Dendritic cell treated with granulocyte-macrophage colony-stimulating factor and Interleukin-4, amounts not matched to agents 40 ng/mL and 50 ng/mL, for 4 days (primary cell): ENCODE data around the gene TMEM256.

Experiments
- H3K27ac Mint-ChIP-seq: one replicate; pipeline ENCODE4 v1.8.0; 2022; ENCODE audit warnings: mild to moderate bottlenecking, mixed read lengths
- H3K27me3 Mint-ChIP-seq: one replicate; pipeline ENCODE4 v1.8.0; 2022; ENCODE audit warnings: mild to moderate bottlenecking, mixed read lengths
- H3K36me3 Mint-ChIP-seq: one replicate; pipeline ENCODE4 v1.8.0; 2022; ENCODE audit warnings: low read depth, mixed read lengths
- H3K4me1 Mint-ChIP-seq: one replicate; pipeline ENCODE4 v1.8.0; 2022; ENCODE audit warnings: low read depth, mixed read lengths
- H3K4me3 Mint-ChIP-seq: one replicate; pipeline ENCODE4 v1.8.0; 2022; ENCODE audit warnings: mild to moderate bottlenecking, moderate library complexity, mixed read lengths
- H3K9me3 Mint-ChIP-seq: one replicate; pipeline ENCODE4 v1.8.0; 2022; ENCODE audit warnings: mixed read lengths
- intact Hi-C: fragments of 100-400 bp; cut with micrococcal nuclease; formaldehyde crosslinking; loops from one replicate; pipeline ENCODE4 v1.15.0; 2022

Gene TMEM256

GRCh38 chr17:7423679-7424078 is 19.8 kb upstream of the TMEM256 start:
- no peaks in the 10 kb centered on the region for H3K9me3 Mint-ChIP-seq
- H3K4me3 Mint-ChIP-seq = no peak overlapping the region
- H3K4me1 Mint-ChIP-seq = no peaks in the 10 kb centered on the region
- peaks cover 8% of the 10 kb centered on the region for H3K27me3 Mint-ChIP-seq
- H3K36me3 Mint-ChIP-seq = no peaks in the 10 kb centered on the region
- H3K27ac Mint-ChIP-seq = no peak overlapping the region
- intact Hi-C loops = no loop called here

- Mint-ChIP-seq H3K4me1 (no peaks in the 10 kb centered on the region), H3K9me3 (no peaks in the 10 kb centered on the region), H3K36me3 (no peaks in the 10 kb centered on the region), H3K27ac (no peak overlapping the region), H3K27me3 (peaks cover 13% of the 10 kb centered on the region), H3K4me3 (no peak overlapping the region)
- intact Hi-C loops = no loop called here
Observed at GRCh38 chr17:7421186-7421585, 17.3 kb upstream of the TMEM256 start.

- Mint-ChIP-seq H3K9me3 (no peaks in the 10 kb centered on the region), H3K36me3 (no peaks in the 10 kb centered on the region), H3K27me3 (peaks cover 11% of the 10 kb centered on the region), H3K4me3 (no peak within 1 kb of the TSS), H3K27ac (no peak within 1 kb of the TSS), H3K4me1 (no peaks in the 10 kb centered on the region)
- intact Hi-C loops = no loop called here
Observed at GRCh38 chr17:7419819-7420610, 16.1 kb upstream of the TMEM256 start, which contains the start of gene SPEM1. Gene SPEM1, plus strand, starts transcription at chr17:7420324. Its CDS starts 61 bp downstream, at chr17:7420385.

GRCh38 chr17:7418472-7419152 is 14.7 kb upstream of the TMEM256 start:
- Mint-ChIP-seq H3K4me1 (no peaks in the 10 kb centered on the region), H3K27ac (no peak overlapping the region), H3K36me3 (no peaks in the 10 kb centered on the region), H3K4me3 (no peak overlapping the region), H3K27me3 (peaks cover 8% of the 10 kb centered on the region), H3K9me3 (no peaks in the 10 kb centered on the region)
- intact Hi-C loops = no loop called here

- intact Hi-C loops = no loop called here
- no peaks in the 10 kb centered on the region for H3K9me3 Mint-ChIP-seq
- H3K4me1 Mint-ChIP-seq = no peaks in the 10 kb centered on the region
- no peaks in the 10 kb centered on the region for H3K36me3 Mint-ChIP-seq
- H3K27me3 Mint-ChIP-seq = peaks cover 8% of the 10 kb centered on the region
- H3K4me3 Mint-ChIP-seq = no peak overlapping the region
- no peak overlapping the region for H3K27ac Mint-ChIP-seq
Observed at GRCh38 chr17:7417056-7417655, 13.3 kb upstream of the TMEM256 start.

GRCh38 chr17:7416323-7416722 is 12.4 kb upstream of the TMEM256 start:
- no peaks in the 10 kb centered on the region for H3K36me3 Mint-ChIP-seq
- intact Hi-C loops = no loop called here

GRCh38 chr17:7415784-7416183 is 11.9 kb upstream of the TMEM256 start:
- no peaks in the 10 kb centered on the region for H3K4me1 Mint-ChIP-seq
- H3K4me3 Mint-ChIP-seq = no peak overlapping the region
- no peaks in the 10 kb centered on the region for H3K9me3 Mint-ChIP-seq
- no peaks in the 10 kb centered on the region for H3K36me3 Mint-ChIP-seq
- intact Hi-C loops = no loop called here
- peaks cover 13% of the 10 kb centered on the region for H3K27me3 Mint-ChIP-seq
- no peak overlapping the region for H3K27ac Mint-ChIP-seq

More at GRCh38 chr17:7416323-7416722, 12.4 kb upstream of the TMEM256 start:
- Mint-ChIP-seq H3K4me1 (no peaks in the 10 kb centered on the region), H3K27ac (no peak overlapping the region), H3K9me3 (no peaks in the 10 kb centered on the region), H3K4me3 (no peak overlapping the region), H3K27me3 (peaks cover 9% of the 10 kb centered on the region)

GRCh38 chr17:7414837-7415236 is 10.9 kb upstream of the TMEM256 start:
- intact Hi-C loops = no loop called here
- Mint-ChIP-seq H3K4me3 (no peak overlapping the region), H3K27me3 (peaks cover 21% of the 10 kb centered on the region), H3K4me1 (no peaks in the 10 kb centered on the region), H3K27ac (no peak overlapping the region), H3K36me3 (no peaks in the 10 kb centered on the region), H3K9me3 (no peaks in the 10 kb centered on the region)

- Mint-ChIP-seq H3K9me3 (no peaks in the 10 kb centered on the region), H3K4me3 (no peak overlapping the region), H3K4me1 (no peaks in the 10 kb centered on the region), H3K27me3 (peaks cover 29% of the 10 kb centered on the region), H3K36me3 (no peaks in the 10 kb centered on the region), H3K27ac (no peak overlapping the region)
- intact Hi-C loops = no loop called here
Observed at GRCh38 chr17:7413346-7413985, 9.6 kb upstream of the TMEM256 start.

- H3K36me3 Mint-ChIP-seq = no peaks in the 10 kb centered on the region
- H3K9me3 Mint-ChIP-seq = no peaks in the 10 kb centered on the region
- no peaks in the 10 kb centered on the region for H3K4me1 Mint-ChIP-seq
- H3K27ac Mint-ChIP-seq = no peak overlapping the region
- peaks cover 36% of the 10 kb centered on the region for H3K27me3 Mint-ChIP-seq
- intact Hi-C loops = no loop called here
- no peak overlapping the region for H3K4me3 Mint-ChIP-seq
Observed at GRCh38 chr17:7411427-7411750, 7.5 kb upstream of the TMEM256 start.

GRCh38 chr17:7410634-7411426 is 6.9 kb upstream of the TMEM256 start:
- Mint-ChIP-seq H3K36me3 (no peaks in the 10 kb centered on the region), H3K4me3 (no peak overlapping the region), H3K9me3 (no peaks in the 10 kb centered on the region), H3K4me1 (no peaks in the 10 kb centered on the region), H3K27me3 (peaks cover 41% of the 10 kb centered on the region), H3K27ac (no peak overlapping the region)
- intact Hi-C loops = no loop called here

- intact Hi-C loops = loop anchor here (10.0 kb wide), 1 partner anchor 55 kb away; the partner anchor contains the start of genes KCTD11 and TMEM95
- Mint-ChIP-seq H3K4me1 (no peaks in the 10 kb centered on the region), H3K4me3 (no peak overlapping the region), H3K36me3 (no peaks in the 10 kb centered on the region), H3K27me3 (peaks cover 50% of the 10 kb centered on the region), H3K27ac (no peak overlapping the region), H3K9me3 (no peaks in the 10 kb centered on the region)
Observed at GRCh38 chr17:7409716-7410115, 5.8 kb upstream of the TMEM256 start.

GRCh38 chr17:7408863-7409262 is 5.0 kb upstream of the TMEM256 start:
- H3K4me3 Mint-ChIP-seq = no peak overlapping the region
- intact Hi-C loops = loop anchor here (10.0 kb wide), 1 partner anchor 54 kb away; the partner anchor contains the start of genes KCTD11 and TMEM95
- peaks cover 51% of the 10 kb centered on the region for H3K27me3 Mint-ChIP-seq
- no peak overlapping the region for H3K27ac Mint-ChIP-seq
- H3K4me1 Mint-ChIP-seq = no peaks in the 10 kb centered on the region
- H3K36me3 Mint-ChIP-seq = no peaks in the 10 kb centered on the region
- H3K9me3 Mint-ChIP-seq = no peaks in the 10 kb centered on the region
